Femur (tissue), 1 donor: ENCODE results near the gene ITGB8.

Source experiments
- DNase-seq: peaks from one replicate; pipeline ENCODE4 v3.0.0-alpha.2; 2017

The ITGB8 gene

DNA sequence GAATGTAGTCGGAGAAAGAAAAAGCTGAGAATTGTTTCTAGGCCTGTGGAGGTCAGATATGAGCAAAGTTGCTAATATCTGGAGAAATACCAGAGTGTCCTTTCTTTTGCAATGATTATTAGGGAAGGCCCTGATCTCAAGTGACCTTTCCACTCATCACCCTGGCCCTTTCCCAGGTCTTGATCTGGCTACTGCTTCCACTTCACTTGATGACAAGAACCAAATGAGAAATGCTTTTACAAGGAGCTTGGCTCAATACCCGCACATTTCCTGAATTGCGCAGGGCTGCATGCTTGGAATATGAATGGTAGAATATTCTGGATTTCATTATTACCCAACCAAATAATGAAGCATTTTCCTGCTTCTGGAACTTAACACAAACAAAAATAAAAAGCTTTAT lies 104.6 kb downstream of the ITGB8 start:
- no peak for DNase-seq

DNA sequence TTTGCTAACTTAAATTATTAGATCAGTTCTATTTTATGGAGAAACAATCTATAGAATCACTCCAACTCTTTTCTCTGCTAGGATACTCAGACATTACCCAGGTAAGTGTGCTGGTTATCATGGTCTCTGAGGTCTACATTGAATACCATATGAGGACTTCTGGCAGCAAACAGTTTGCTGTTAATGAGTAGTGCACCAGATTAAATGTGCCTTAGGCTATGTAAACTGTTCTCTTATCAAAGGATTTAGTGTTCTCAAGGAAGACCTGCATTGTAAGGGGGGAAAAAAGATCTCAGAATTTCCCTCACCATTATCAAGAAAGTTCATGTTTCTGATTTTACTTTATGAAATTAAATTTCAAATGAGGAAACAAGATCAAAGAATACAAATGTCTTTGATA lies 107.5 kb downstream of the ITGB8 start:
- no peak for DNase-seq

DNA sequence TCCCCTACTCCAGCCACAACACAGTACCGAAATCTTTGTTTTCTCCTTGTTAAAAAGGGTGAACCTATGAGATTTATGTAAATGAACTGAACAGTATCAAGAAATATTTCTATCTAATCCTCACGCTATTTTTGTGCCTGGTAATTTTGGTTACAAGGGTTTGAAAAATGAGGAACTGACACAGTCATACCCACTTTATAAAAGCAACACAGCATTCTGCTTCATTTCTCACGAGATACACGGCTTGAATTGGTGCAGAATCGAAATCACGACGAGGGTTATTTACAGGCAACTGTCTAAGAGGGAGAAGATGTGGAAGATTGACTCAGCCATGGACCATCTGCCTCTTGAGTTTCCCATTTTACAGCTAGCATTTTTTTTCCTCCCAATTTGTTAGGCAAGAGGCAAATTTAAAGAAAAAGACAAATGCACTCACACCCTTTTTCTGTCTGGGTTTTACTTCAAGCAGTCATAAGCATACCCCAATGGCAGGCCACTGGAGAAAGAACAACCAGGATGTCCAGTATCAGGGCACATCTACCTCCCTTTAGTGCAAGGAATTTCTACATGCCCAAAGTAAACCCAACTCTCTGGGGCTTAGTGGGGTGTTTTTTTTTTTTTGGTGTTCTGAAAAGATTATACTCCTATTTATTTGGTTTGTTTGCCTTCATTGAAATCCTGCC lies 108.1 kb downstream of the ITGB8 start:
- no peak for DNase-seq

DNA sequence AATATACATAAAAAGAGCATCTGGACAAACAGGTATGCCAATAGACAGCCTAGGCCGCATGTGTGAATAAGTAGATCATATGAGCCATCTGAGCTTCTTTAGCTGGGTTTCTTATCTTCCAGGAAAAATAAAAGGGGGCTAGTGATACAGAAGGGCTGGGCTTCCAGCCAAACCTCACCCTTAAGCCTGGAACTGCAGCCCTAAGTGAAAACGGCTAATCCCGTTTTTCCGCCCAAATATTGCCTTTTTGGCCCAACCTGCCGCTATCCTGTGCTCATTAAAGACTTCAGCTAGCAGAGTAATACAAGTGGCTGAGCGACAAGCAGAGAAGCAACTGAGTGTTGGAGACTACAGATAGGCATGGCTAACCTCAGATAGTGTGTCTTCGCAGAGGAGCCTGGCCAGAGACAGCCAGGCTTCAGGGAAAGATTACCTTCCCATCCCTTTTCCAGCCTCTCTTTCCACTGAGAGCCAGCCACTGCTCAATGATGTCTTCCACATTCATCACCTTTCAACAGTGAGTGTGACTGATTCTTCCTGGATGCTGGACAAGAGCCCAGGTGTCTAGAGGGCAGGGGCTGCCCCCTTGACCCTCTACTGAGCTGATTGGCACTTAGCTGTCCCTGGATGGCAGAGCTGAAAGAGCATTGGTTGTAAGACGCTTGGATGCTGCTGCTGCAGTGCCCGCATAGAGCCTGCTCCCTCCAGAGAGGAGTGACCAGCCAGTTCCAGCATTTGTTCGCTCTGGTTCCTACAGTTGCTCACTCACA lies 108.9 kb downstream of the ITGB8 start:
- DNase-seq: no peak

DNA sequence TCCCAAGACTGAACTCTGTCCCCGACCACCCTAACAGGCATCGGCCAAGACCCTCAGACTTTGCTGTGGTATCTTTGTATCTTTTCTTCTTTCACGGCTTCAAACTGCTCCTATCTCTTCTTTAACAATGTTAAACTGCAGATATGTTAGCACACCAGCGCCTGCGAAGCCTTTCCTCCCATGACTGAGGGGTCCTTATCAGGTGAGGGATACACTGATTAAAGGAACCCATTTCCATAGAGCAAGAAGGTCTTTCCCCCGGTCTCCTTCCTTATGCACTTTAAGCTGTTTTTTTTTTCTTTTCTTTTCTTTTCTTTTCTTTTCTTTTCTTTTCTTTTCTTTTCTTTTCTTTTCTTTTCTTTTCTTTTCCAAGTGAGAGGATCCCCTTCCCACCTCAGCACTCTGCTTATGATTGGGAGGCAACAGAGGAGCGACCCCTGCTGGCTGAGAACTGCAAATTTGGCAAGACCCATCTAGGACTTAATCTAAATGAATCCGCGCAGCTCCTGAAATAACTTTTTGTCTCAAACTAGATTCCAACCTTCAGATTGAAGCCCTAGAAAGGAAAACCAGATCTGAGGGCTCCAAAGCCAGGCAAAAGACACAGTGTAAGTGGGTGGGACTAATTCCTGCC lies 109.9 kb downstream of the ITGB8 start:
- no peak for DNase-seq

DNA sequence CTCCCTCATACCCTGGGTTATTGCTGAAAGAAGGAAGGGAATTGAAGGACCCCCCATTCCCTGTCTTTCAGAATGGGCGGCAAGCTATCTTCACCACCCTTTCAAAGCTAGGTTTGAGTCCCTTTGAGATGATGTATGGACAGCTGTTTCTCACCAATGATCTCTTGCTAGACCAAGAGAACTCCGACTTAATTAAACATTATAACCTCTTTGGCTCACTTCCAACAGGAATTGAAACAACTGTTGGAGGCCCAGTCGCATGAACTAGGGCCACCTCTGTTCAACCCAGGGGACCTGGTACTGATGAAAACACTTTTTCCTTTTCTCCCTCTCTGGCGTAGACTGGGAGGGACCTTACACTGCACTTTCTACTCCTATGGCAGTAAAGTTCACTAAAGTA lies 110.6 kb downstream of the ITGB8 start:
- DNase-seq: no peak

DNA sequence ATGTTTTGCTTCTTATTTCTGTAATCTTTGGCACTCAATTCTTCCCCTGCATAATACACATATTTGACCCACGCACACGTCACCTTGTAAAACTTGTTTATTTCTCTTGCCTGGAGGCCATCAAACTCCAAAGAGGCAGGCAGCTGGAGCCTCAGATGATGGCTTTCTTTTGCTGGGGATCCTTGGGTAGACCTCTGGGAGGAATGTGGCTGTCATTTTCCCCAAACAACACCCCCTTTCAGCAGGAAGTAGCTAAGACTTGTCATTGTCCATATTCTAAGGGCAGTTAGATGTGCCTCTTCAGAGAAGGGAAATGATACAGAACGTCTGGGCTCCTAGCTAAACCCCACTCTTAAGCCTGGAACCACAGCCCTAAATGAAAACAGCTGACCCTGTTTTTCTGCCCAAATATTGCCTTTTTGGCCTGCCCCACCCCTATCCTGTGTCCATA lies 111.3 kb downstream of the ITGB8 start:
- no peak for DNase-seq

DNA sequence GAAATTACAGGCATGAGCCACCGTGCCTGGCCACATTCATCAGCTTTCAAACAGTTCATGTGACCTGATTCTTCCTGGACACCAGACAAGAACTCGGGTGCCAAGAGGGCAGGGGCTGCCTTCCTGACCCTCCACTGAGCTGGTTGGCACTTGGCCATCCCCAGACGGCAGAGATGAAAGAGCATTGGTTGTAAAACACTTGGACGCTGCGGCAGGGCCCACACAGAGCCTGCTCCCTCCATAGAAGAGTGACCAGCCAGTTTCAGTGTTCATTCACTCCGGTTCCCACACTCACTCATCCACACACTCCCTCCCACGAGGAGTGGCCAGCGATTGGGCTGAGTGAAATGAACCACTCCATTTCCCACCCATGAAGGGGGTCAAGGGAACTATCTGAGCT lies 112.3 kb downstream of the ITGB8 start:
- DNase-seq: peak; percentile 46

DNA sequence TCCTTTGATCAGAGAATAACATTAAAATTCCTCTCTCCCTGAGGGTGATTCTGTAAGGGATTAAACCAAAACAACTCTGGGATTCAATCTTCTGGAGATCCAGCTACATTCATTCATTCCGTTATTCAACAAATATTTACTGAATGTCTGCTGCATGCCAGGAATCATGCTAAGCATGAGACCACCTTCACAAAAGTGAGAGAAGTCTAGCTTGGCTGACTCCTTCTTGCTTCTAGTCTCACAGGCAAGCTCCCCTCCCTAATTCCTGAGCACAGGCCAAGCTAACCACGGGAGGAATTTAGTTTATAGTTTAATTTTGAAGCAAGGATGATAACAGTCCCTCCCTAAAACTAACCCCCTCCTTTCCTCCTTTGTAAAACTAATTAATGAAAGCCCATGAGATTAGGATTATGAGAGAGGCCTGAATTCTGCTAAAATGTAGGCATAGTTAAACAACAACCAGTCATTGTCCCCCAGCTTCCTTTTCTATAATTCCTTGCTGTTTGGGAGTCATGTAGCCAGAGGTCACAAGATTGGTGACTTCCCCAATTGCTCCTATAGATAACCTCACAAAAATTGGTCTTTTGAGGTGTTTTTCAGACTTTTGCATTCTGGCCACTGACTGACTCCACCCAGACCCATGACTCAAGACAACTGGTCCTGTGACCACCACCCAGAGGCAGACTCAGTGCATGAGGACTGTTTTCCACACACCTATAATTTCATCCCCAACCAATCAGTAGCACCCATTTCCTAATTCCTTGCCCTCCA lies 113.5 kb downstream of the ITGB8 start:
- peak; percentile 37 for DNase-seq

DNA sequence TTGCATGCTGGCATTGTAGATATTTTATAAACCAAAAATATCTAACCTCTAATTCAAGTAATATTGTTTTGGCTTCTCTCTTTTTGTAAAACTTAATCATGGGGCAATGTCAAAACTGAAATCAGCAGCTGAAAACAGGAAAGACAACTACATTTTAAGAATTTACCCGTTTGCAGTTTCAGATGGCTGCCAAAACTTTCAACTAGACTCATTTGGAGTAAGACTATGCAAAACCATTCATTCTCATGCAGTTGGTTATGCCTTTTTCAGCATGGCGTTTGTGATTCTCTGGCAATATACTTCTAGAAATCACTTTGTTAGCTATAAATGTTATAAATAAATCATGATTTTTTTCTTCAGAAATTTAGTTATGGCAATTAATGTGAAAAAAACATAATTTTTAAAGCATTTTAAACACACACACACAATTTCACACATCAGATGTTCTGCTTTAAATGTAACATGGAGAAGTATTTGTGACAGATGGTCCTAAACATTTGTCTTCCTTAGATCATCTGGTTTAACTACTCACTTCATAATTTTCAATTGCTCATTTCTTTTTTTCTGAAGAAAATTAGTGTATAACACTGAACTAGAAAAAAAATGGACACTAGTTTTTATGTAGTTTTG lies 116.4 kb downstream of the ITGB8 start:
- DNase-seq: no peak

DNA sequence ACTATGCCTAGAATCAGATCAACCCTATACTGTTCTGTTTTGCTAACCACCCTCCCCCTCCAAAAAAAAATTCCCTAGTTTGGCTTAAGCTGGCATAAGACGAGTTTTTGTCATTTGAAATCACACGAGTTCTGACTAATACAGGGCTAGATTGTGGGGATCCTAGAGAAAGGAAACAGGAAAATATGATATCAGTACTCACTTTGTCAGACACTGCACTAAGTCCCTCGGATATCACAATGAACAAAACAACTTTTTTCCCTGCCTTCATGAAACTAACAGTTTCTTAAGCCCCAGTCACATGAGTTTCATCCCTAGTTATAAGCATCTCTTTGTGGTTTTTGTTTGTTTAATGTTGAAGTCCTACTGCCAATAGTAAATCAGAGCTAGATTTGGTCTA lies 118.5 kb downstream of the ITGB8 start:
- DNase-seq: no peak

DNA sequence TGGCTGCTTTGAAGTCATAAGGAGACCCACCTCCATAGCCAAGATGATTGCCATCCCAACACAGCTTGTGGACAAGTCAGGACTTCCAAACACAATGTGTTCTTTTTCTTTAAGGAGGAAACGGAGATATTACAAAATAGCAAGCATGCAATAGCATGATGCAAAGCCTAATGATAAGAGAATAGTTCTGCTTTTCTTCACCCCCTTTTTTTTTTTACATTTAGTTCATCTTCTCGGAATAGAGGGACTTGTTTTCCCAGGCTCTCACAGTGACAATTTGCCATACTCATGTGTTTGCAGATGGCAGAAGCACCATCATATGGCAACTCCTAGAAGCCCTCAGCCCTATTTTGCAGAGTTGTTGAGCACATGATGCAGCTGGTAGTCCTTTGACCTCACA lies 119.8 kb downstream of the ITGB8 start:
- DNase-seq: no peak

DNA sequence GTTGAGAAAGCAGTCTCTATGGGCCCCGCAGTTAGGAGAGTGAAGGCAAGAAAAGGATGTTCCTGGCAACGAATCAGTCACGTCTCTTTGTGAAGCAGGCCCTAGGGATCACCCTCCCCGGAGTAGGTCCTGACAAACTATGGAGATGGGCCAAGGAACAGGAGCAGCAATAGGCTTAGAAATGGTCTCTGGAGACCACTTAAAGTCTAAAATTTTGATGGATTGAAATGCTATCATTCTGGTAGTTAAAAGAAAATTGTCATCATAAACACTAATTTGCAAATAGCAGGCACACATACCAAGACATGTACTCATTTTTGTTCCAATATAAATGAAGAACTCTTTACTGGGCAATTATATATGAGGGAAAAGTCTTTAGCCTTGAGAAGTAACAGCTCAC lies 123.5 kb downstream of the ITGB8 start:
- no peak for DNase-seq

DNA sequence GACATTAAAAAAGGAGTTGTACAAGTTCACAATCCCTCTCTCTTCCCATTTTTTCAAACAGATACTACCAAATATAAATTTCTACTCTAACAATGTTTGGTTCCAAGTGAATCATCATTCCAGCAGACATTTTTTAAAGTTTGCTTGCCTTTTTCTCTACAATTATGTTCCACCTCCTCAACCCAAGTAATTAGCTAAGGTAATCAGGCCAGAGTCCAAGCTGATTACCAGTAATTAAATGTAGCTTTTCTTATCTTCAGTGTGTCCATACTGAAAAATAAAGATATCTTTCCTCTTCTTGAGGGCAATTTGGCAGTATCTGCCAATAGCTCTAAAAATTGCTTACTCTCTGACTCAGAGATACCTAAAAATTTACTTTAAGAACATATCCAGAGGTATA lies 126.0 kb downstream of the ITGB8 start:
- no peak for DNase-seq

DNA sequence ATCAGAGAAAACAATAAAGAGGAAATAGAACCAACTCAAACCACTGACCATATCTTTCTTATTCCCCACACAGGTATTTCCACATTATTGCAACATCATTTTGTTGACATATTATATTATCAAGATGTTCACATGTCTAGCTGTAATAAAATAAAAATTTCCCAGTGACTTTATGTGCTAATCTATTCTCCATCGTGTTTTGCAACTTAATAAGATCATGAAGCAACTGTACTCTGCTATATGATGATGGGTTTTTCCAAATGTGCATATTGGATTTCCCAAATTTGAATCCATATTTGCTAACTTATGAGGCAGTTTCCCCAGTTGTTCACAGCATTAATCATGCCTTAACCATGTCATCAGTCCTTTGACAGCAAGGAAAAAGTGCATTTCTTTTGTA lies 127.8 kb downstream of the ITGB8 start:
- no peak for DNase-seq

DNA sequence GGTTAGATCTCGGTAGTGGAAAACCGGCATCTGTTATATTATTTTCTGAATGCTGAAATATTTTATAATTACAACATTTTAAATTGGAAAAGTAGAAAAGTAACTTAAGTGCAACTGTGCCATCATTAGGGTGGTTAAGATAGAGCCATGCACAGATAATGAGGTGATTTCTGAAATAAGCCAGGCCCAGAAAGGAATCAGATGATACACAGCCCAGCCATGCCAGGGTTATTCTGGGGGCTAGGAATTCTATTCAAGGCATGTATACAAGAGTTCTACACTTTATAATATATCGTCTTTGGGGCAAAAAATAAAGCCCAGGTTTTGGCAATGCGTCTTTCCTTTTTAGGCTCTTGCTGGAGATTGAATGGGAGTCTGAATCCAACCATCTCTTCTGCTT lies 128.7 kb downstream of the ITGB8 start:
- no peak for DNase-seq

DNA sequence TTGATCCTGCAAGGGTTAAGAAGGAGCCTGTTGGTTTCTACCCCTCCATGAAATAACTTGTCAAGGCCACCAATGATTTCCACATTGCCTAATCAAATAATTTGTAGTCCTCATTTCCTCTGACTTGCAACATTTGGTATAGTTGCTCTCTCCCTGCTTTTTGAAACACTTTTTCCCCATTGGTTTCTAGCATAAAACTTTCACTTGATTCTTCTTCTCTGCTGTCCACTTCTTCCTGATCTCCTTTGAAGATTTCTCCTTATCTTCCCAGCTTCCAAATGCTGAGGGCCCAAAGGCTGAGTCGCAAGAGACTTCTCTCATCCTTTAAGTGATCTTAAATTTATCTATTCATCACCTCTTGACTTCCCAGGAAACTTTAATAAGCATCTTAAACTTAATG lies 134.2 kb downstream of the ITGB8 start:
- no peak for DNase-seq
